Hepatocyte (in vitro differentiated cells): ENCODE results near the gene VCAM1. TPM values are rescaled to one million over a fixed set of nuclear protein-coding genes. Genes with fewer than 3 reads are reported as not detected.

Experiments
- DNase-seq: peaks from one replicate; pipeline ENCODE4 v3.0.0-alpha.2; 2016; ENCODE audit warnings: low spot score
- H2AFZ ChIP-seq: fragments of 200-600 bp; sonication (generic); 2 replicates; pipeline ENCODE4 v1.6.0; 2016; ENCODE audit warnings: antibody characterized with exemption, mild to moderate bottlenecking
- H3K27ac ChIP-seq: fragments of 200-600 bp; sonication (generic); 2 replicates; pipeline ENCODE4 v1.5.1; 2016; ENCODE audit warnings: mild to moderate bottlenecking
- H3K27me3 ChIP-seq: fragments of 200-600 bp; sonication (generic); 2 replicates; pipeline ENCODE4 v1.6.1; 2016
- H3K36me3 ChIP-seq: fragments of 200-600 bp; sonication (generic); replicated peaks from 2 replicates; pipeline ENCODE4 v1.5.1; 2016; ENCODE audit warnings: low read depth; ENCODE audit not compliant: insufficient read depth
- H3K4me1 ChIP-seq: fragments of 200-600 bp; sonication (generic); 2 replicates; pipeline ENCODE4 v1.5.1; 2016; ENCODE audit warnings: mild to moderate bottlenecking, moderate library complexity; ENCODE audit not compliant: insufficient read depth
- H3K4me2 ChIP-seq: fragments of 200-600 bp; sonication (generic); 2 replicates; pipeline ENCODE4 v1.6.0; 2016
- H3K4me3 ChIP-seq: fragments of 200-600 bp; sonication (generic); 2 replicates; pipeline ENCODE4 v1.5.1; 2016; ENCODE audit warnings: mild to moderate bottlenecking
- H3K79me2 ChIP-seq: fragments of 200-600 bp; sonication (generic); 2 replicates; pipeline ENCODE4 v1.6.0; 2017; ENCODE audit warnings: mild to moderate bottlenecking
- H3K9me2 ChIP-seq: fragments of 200-600 bp; sonication (generic); replicated peaks from 2 replicates; pipeline ENCODE4 v1.6.0; 2017; ENCODE audit warnings: mild to moderate bottlenecking; ENCODE audit not compliant: insufficient read depth
- H3K9me3 ChIP-seq: fragments of 200-600 bp; sonication (generic); 2 replicates; pipeline ENCODE4 v1.5.1; 2016; ENCODE audit warnings: low read depth, mild to moderate bottlenecking
- H4K20me1 ChIP-seq: fragments of 200-600 bp; sonication (generic); 2 replicates; pipeline ENCODE4 v1.6.0; 2016; ENCODE audit warnings: mild to moderate bottlenecking; ENCODE audit not compliant: insufficient read depth, poor library complexity, severe bottlenecking
- CTCF ChIP-seq: fragments of 200-600 bp; sonication (generic); IDR thresholded peaks from 2 replicates; pipeline ENCODE4 v1.5.1; 2016; ENCODE audit warnings: antibody characterized with exemption, mild to moderate bottlenecking; ENCODE audit not compliant: poor library complexity
- EZH2 ChIP-seq: fragments of 200-600 bp; sonication (generic); IDR thresholded peaks from 2 replicates; pipeline ENCODE4 v1.6.1; 2016; ENCODE audit warnings: antibody characterized with exemption, mild to moderate bottlenecking, borderline replicate concordance
- EZH2phosphoT487 ChIP-seq: fragments of 200-600 bp; sonication (generic); IDR thresholded peaks from one replicate; pipeline ENCODE4 v1.6.1; 2018; ENCODE audit warnings: antibody characterized with exemption, mild to moderate bottlenecking, low read depth, moderate library complexity; ENCODE audit not compliant: unreplicated experiment, severe bottlenecking
- WGBS: methylation state at CpG from one replicate; pipeline ENCODE4 v1.1.6; 2016; ENCODE audit warnings: low lambda C conversion rate; ENCODE audit errors: missing lambda C conversion rate; 5-methylcytosine and 5-hydroxymethylcytosine counted together
- polyA plus RNA-seq: library from polyadenylated mRNA; unstranded; fragments of >200 nt; fragmentation: Nextera tagmentation; extraction: Ambion mirVana; gene quantifications from 2 replicates; pipeline ENCODE4 v1.2.1, GENCODE V29; 2016
- total RNA-seq: library from RNA; depleted of rRNA; stranded (reverse); fragments of >200 nt; gene quantifications from 2 replicates; pipeline ENCODE4 v1.2.3, GENCODE V29; 2014

VCAM1 gene, protein sequence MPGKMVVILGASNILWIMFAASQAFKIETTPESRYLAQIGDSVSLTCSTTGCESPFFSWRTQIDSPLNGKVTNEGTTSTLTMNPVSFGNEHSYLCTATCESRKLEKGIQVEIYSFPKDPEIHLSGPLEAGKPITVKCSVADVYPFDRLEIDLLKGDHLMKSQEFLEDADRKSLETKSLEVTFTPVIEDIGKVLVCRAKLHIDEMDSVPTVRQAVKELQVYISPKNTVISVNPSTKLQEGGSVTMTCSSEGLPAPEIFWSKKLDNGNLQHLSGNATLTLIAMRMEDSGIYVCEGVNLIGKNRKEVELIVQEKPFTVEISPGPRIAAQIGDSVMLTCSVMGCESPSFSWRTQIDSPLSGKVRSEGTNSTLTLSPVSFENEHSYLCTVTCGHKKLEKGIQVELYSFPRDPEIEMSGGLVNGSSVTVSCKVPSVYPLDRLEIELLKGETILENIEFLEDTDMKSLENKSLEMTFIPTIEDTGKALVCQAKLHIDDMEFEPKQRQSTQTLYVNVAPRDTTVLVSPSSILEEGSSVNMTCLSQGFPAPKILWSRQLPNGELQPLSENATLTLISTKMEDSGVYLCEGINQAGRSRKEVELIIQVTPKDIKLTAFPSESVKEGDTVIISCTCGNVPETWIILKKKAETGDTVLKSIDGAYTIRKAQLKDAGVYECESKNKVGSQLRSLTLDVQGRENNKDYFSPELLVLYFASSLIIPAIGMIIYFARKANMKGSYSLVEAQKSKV
- total RNA-seq (82.8 and 85.3 TPM in 2 replicates), polyA plus RNA-seq (27.2 and 43.2 TPM in 2 replicates)

DNA sequence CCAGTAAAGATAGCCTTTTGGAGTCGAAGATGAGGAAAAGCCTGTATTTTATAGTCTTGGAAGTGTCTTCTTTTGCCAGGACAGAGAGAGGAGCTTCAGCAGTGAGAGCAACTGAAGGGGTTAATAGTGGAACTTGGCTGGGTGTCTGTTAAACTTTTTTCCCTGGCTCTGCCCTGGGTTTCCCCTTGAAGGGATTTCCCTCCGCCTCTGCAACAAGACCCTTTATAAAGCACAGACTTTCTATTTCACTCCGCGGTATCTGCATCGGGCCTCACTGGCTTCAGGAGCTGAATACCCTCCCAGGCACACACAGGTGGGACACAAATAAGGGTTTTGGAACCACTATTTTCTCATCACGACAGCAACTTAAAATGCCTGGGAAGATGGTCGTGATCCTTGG is at the start of gene VCAM1:
Gene VCAM1 (plus strand): TSS at position 253 of the 400 bp plus-strand sequence. CDS start 119 bp downstream, at position 372.
- Histone ChIP-seq H3K4me2 (peak within 1 kb of the TSS; percentile 71), H3K36me3 (no peaks in the 10 kb centered on the region), H3K27ac (peak within 1 kb of the TSS; percentile 55), H3K9me2 (no peaks in the 10 kb centered on the region), H3K9me3 (no peaks in the 10 kb centered on the region), H3K79me2 (no peaks in the 10 kb centered on the region), H3K27me3 (no peaks in the 10 kb centered on the region), H3K4me3 (peak within 1 kb of the TSS; percentile 38), H3K4me1 (no peaks in the 10 kb centered on the region), H4K20me1 (no peaks in the 10 kb centered on the region), H2AFZ (peak within 1 kb of the TSS; percentile 32)
- peak; percentile 36 for DNase-seq
- 17% methylated on average over 7 of the region's 7 CpGs for WGBS
- TF ChIP-seq EZH2phosphoT487 (no peak), CTCF (no peak), EZH2 (no peak)

- H3K27ac ChIP-seq = no peak overlapping the region
- no peaks in the 10 kb centered on the region for H3K9me3 ChIP-seq
- TF ChIP-seq EZH2 (no peak), CTCF (no peak), EZH2phosphoT487 (no peak)
- H2AFZ ChIP-seq = no peak overlapping the region
- WGBS = 59% methylated on average over 1 of the region's 1 CpG
- no peaks in the 10 kb centered on the region for H3K79me2 ChIP-seq
- no peaks in the 10 kb centered on the region for H3K36me3 ChIP-seq
- no peak overlapping the region for H3K4me3 ChIP-seq
- no peak overlapping the region for H3K4me2 ChIP-seq
- no peaks in the 10 kb centered on the region for H3K27me3 ChIP-seq
- H3K4me1 ChIP-seq = no peaks in the 10 kb centered on the region
- no peaks in the 10 kb centered on the region for H4K20me1 ChIP-seq
- no peaks in the 10 kb centered on the region for H3K9me2 ChIP-seq
- DNase-seq = no peak
These were observed 49.5 kb upstream of the VCAM1 start for GRCh38 chr1:100670083-100670482.

GRCh38 chr1:100671601-100672000 is 47.9 kb upstream of the VCAM1 start:
- H3K79me2 ChIP-seq = no peaks in the 10 kb centered on the region
- no peaks in the 10 kb centered on the region for H4K20me1 ChIP-seq
- TF ChIP-seq CTCF = no peak
- no peak for TF ChIP-seq EZH2
- TF ChIP-seq EZH2phosphoT487 = no peak

More at GRCh38 chr1:100671601-100672000, 47.9 kb upstream of the VCAM1 start:
- H3K27ac ChIP-seq = no peak overlapping the region
- H3K4me2 ChIP-seq = no peak overlapping the region
- no peaks in the 10 kb centered on the region for H3K36me3 ChIP-seq
- no peak for DNase-seq
- H3K4me1 ChIP-seq = no peaks in the 10 kb centered on the region
- H3K9me2 ChIP-seq = no peaks in the 10 kb centered on the region
- no peak overlapping the region for H3K4me3 ChIP-seq
- no peaks in the 10 kb centered on the region for H3K9me3 ChIP-seq
- H3K27me3 ChIP-seq = no peaks in the 10 kb centered on the region
- H2AFZ ChIP-seq = no peak overlapping the region
